NCI-H2196 (cell line): ENCODE results near the gene WNT7B.

ENCODE experiments used
- DNase-seq: peaks from one replicate; lab custom pipeline; 2025; ENCODE audit not compliant: unreplicated experiment; lab: John Stamatoyannopoulos, UW

Gene WNT7B

DNA sequence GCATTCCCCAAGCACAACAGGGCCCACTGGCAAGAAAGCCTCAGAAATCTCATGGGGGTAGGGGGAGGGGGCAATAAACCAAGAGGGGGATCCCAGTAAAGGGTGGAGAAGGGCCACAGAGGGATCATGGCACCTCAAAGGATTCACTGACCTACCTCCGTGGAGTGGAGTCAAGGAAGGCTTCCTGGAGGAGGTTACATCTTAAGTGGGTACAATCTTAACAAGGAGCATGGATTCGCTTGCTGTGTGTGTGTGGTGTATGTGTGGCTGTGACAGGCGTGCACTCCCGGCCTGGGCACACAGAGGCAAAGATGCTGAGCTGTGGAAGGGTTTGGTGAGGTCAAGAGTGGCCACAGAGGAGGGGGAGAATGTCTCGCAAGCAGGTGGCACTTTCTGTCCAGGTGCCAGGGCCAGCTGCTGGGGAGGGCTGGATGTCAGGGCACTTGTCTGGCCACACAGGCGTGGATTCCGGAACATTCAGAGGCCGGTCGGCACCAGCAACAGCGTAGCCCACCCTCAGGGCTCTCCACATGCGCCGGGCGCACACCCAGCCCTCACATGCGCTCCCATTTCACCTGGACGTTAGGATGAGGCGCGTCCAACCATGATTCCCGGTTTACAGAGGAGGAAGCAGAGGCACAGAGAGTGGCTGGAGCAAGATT lies 43.3 kb downstream of the WNT7B start:
- DNase-seq = no peak

GRCh38 chr22:45932071-45932470 lies 44.9 kb downstream of the WNT7B start:
- no peak for DNase-seq

GRCh38 chr22:45931042-45931441 lies 45.9 kb downstream of the WNT7B start:
- DNase-seq = no peak

DNA sequence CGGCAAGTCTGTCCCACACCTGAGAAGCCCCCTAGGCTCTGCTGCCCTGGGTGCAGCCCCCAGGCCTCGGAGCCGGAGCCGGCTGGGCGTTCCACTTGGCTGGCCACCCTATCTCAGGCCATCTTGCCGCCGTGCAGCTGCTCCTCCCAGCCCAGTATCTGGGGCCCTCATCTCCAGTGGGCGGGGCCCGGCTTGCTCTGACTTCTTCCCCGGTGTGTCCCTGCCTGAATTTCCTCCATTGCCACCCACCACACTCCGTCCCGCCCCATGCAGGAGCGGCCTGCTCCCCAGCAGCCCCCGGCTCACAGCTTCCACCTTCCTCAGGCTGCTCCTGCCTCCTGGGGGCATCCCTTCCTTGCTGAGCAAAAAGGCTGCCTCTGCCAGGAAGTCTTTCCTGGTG lies 46.6 kb downstream of the WNT7B start:
- DNase-seq = no peak

- no peak for DNase-seq
Measured at GRCh38 chr22:45929649-45930048, 47.3 kb downstream of the WNT7B start.

- DNase-seq = no peak
Measured at GRCh38 chr22:45928726-45929368, 48.1 kb downstream of the WNT7B start.

DNA sequence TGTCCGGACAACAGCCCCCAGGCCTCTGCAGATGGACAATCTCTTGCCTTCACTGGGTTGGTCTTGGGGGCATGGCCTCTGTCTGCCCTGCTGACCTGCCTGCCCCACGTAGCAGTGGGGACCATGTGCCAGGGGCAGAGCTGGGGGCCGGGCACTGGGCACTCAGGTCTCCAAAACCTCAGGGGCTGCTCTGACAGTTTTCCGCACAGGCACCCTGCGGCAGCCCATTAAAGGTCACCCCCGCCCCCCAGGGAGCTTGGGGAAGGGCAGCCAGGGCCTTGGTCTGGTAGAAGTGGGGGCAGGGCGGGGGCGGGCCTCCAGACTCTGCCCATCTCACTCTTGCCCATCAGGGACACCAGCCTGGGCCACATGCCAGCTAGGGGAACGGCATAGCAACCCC lies 49.9 kb downstream of the WNT7B start:
- no peak for DNase-seq

DNA sequence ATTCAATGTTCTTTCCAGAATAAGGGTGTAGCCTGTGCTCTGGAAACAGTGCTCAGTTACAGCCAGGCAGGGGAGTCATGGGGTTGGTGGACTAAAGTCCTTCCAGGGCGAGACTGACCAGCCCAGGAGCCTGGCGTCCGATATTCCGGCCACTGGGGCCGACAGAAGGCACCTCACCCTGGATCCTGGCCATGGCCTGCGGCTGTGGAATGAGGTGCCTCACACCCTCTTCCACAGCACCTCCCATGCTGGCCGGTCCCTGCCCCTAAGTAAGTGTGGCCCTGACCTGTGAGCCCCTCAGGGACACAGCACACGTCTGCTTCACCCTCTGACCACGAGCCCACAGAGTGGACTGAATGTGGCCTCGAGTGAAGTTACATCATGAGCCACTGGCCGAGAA lies 50.5 kb downstream of the WNT7B start:
- DNase-seq = no peak

DNA sequence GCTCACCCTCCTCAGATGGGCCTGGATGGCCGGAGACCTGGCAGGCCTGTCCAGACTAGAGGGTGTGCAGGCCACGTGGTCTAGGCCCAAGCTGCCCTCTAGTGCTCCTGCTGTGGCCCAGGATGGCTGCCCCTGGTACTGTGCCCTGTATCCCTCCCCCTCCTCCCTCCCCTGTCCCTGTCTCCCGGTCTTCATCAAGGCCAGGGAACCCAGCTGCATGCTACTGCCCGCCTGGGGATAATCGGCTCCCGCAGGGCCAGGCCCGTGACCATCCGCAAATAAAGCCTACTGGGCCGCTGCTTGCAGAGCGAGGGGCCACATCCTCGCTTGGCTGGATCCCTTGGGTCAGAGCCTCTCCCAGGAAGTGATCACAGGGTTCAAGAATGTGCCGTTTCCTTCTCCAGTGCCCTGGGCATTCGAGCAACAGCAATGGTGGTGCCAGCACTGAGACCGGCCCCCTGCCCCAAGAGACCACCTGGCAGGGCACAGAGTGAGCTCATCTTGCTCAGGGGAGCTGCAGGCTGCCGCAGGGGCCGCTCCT lies 51.1 kb downstream of the WNT7B start:
- DNase-seq = no peak

DNA sequence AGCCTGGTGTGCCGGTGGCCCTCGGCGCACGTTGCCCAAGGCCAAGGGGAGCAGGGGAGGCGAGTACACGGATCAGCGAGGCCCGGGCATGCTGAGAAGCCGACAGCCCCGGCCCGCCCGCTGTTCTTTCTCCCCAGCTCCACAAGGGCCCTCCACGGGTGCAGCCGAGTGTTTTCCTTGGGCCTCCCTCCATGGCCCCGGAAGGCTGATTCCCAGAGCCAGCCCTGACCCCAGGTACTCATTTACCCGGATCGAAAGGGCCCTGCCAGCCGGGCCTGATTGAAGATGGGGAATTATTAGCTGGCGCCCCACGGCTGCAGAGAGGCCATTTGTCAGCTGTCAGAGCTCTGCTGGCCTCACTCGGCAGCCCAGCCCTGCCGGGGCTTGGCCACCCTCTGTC lies 53.1 kb downstream of the WNT7B start:
- no peak for DNase-seq

DNA sequence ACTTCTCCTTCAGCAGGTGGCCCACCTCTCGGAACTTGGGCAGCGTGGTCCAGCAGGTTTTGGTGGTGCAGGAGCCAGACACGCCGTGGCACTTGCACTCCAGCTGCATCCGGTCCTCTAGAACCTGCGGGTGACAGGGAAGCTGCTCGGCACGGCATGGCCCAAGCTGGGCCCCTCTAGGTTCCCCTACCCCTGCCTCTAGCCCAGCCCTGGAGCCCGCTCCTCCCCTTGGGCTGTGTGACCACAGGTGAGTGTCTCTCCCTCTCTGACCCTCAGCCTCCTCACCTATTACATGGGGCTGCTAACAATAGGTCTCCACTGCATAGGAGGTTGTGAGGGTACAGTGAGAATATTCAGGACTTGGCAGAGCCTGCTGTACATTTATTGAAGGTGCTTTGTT lies 53.8 kb downstream of the WNT7B start:
- DNase-seq = no peak

- no peak for DNase-seq
Measured at GRCh38 chr22:45922661-45923060, 54.3 kb downstream of the WNT7B start.

GRCh38 chr22:45922256-45922655 lies 54.7 kb downstream of the WNT7B start:
- no peak for DNase-seq

DNA sequence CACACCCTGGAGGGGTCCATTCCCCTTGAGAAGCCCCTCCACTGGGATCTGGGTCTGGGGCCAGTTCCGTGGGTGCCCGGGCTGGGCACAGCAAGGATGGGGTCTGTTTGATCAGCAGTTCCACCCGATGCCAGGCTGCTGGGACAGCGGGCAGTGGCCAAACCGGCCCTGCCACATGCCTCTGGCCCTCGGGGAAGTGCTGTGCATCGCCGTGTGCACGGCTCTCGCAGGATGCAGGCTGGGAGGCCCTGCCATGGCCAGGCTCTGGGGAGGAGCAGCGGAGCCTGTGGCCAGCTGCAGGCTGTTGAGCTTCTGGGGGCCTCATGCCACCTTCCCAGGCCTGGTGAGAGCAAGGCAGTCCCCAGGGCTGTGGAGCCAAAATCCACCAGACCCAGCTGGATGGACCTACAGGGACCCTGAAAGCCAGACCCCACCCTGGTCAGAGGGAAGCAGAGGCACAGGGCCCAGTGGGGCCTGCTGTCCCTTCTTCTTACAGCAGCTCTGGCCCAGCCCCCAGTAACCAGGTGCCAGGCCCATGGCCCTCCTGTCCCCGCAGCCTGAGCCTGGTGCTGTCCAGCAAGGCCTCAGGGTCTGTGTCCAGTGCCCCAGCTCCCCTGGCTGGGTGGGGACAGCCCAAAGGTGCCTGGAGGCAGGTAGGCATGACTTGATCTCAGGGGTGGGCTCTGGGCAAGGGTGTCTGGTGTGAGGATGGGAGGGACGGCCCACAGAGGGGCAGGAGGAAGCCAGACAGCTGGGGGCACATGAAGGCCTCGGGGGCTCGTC lies 57.3 kb downstream of the WNT7B start:
- no peak for DNase-seq

DNA sequence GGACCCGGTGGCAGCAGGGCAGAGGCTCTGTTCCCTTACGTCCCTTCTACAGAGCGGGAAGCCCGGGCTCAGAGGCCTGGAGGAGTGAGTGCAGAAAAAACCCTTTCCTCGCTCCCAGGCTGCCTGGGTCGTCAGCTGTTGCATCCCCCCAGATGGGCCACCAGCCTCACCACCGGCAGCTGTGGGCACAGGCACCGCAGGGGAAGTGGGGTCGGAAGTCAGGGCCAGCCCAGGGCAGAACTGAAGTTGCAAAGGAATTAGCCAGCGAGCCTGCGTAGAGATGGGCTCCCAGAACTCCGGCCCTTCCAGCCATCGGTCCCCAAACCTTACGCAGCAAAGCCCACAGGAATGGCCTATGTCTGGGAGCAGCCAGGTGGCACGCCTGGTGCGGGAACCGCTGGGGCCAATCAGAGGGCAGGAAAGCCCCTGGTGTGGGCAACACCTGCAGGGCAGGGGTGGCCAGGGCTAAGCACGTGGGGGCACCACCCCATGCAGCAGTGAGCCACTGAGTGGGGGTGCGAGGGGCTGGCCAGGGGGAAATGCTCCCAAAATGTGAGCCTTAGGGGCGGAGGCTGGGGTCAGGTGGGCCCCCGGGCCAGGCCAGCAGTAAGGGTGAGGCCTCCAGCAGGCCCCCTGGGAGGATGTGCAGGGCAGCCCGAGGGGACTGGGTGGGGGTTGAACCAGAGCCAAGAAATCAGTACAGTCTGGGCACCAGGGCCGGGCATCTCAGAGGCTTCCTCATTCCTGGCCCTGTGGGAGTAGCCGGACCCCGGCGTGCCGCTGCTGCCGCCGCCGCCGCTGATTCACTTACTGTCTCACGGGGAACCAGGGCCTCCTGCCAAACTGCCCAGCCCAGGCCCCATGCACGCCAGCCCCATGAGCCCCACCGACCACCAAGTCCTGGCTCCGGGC lies 58.2 kb downstream of the WNT7B start:
- no peak for DNase-seq

GRCh38 chr22:45917700-45918458 lies 59.1 kb downstream of the WNT7B start:
- DNase-seq = no peak

GRCh38 chr22:45917146-45917545 lies 59.8 kb downstream of the WNT7B start:
- peak; percentile 83 for DNase-seq

- peak; percentile 22 for DNase-seq
Measured at GRCh38 chr22:45916515-45916914, 60.4 kb downstream of the WNT7B start.

- DNase-seq = no peak
Measured at GRCh38 chr22:45915841-45916240, 61.1 kb downstream of the WNT7B start.

- no peak for DNase-seq
Measured at GRCh38 chr22:45915151-45915550, 61.8 kb downstream of the WNT7B start.
